Stimulated activated CD4-positive, alpha-beta T cell treated with anti-CD3 and anti-CD28 coated beads, TNF-alpha, amount 100 ng/mL, for 4 hours (primary cell): ENCODE data around the gene C2CD2.

Experiments used
- DNase-seq, 3 experiments: peaks; one replicate each; pipeline ENCODE4 v3.0.0-alpha.2; 2020; ENCODE audit warnings: low read depth in 3 of 3

C2CD2 gene

DNA sequence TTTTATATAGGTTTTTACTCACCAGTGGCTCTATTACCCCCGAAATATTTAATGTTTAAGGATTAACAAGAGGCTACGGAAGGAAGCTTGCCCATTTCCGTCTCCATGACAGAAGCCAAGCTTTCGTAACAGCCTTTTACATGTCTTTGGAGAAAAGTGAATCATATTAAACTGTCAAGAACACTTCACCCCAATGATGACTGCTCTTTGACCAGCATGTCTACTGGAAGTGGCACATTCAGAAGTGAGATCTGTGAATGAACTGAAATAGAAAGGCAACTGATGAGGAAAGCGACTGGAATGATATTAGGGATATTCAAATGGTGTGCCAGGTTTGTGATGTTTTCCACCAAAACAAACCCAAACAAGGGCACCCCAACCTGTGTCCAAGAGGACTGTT is 66.2 kb downstream of the C2CD2 start:
- DNase-seq, result no peak

DNA sequence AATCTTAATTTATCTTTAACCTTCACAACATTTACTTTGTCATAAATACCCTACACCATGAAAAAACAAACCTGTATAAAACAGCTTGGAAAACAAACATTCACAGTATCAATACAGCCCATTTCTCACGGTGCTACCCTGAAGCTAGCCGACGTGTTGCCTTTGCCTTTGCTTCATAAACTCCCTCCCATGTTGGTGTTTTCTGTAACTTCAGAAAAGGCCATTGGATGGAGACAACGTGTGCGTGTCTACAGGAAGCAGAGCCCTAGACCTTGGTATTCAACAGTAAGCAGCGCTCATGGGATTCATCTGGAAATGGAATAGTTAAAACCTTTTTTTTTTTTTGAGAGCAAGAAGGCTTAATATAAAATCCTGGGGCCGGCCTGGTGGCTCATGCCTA is 67.5 kb downstream of the C2CD2 start:
- DNase-seq, result no peak

DNA sequence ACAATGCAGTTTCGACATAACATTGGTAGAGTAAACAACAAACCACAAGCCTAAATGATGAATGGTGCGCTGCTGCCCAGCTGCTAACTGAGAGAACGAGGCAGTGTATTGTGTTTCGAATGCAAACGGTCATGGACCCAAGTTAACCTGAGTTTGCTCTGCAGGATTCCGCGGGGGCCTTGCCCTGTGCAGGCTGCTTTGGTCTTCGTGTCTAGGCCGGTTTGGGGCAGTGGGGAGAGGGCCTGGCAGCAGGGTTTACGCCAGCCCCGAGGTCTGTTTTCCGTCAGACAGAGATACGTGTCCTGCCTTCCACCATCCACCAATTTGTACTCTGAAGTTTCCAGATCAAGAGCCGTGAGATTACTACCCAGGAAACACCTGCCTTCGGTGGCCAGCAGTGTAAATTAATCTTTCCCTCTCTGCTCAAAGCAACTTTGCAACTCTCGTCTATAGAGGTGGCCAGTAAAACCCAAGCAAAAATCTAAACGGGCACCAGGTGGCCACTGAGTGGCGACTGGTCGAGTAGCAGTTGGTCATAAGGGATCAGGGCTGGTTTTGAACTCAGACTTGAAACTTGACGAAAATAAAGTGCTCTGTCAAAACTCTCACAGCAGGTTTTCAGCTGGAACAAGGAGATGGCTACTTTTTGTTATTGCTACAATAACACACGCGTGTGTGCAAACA is 68.3 kb downstream of the C2CD2 start:
- DNase-seq, result no peak

DNA sequence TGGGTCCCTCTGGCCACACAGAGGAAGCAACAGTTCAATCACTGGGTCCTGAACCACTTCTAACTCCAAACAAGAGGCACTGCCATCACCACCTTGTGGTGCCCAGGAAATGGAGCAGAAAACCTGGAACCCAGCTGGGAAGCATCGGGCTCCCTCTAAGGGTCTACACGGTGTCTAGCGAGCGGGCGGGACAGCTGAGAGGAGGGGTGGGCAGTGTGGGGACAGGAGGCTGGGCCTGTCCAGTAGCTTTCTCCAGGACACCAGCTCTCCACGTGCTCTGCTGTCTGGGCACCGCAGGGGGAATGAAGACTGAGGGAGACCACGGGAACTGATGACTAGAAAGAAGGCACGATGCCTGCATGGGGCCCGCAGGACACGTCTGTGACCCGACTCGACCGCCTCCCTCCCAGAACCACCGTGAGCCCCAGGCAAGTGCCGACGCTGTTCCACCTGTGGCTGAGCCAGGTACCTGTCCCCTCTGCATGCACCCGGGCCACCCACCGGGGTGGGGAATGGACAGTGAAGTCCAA is 69.3 kb downstream of the C2CD2 start:
- no peak for DNase-seq

DNA sequence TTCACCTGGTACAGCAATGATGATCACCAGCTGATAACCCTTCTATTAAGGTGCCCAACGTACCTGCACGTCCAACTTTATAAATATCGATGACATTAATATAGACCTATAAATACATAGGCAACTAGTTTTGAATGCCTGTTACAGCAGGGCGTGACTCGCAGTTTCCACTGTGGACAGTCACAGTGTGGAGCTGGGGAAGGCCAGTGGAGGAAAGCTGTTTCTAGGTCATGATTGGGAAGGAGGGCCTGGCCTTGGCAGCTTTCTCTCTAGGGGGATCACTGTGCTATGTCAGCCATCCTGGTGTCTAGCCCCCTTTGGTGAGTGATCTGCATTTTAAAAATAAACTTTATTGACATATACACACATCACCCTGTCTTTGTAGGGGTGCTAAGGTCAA is 70.2 kb downstream of the C2CD2 start:
- no peak for DNase-seq

DNA sequence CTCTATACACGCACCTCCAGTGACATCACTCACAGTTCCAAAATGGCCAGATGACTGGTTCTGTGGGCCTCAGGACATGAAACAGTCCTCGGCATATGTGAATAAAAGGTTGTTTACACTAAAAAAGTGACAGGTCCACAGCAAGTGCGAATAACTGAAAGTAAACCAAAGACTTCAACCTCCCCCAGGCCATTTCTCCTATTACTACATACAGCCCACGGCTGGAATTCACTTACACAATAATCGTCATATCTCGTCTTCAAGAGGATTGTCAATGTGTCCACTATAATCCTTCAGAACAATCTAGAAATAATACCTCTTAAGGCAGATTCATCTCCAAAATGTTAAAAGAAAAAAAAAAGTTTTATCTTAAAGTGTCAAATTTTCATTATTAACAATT is 72.8 kb downstream of the C2CD2 start:
- no peak for DNase-seq

DNA sequence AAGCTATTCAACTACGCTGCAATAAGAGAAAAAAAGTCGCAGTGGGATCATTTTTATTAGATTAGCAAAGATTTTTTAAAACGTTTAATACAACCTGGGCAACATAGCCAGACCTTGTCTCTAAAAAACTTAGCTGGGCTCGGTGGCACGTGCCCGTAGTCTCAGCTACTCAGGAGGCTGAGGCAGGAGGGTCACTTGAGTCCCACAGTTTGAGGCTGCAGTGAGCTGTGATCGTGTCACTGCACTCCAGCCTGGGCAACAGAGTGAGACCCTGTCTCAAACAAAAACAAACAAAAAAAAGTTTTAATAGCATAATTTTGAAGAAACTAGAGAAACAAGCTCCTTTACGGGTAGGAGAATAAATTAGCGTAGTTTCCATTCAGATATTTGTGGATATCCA is 73.7 kb downstream of the C2CD2 start:
- no peak for DNase-seq

DNA sequence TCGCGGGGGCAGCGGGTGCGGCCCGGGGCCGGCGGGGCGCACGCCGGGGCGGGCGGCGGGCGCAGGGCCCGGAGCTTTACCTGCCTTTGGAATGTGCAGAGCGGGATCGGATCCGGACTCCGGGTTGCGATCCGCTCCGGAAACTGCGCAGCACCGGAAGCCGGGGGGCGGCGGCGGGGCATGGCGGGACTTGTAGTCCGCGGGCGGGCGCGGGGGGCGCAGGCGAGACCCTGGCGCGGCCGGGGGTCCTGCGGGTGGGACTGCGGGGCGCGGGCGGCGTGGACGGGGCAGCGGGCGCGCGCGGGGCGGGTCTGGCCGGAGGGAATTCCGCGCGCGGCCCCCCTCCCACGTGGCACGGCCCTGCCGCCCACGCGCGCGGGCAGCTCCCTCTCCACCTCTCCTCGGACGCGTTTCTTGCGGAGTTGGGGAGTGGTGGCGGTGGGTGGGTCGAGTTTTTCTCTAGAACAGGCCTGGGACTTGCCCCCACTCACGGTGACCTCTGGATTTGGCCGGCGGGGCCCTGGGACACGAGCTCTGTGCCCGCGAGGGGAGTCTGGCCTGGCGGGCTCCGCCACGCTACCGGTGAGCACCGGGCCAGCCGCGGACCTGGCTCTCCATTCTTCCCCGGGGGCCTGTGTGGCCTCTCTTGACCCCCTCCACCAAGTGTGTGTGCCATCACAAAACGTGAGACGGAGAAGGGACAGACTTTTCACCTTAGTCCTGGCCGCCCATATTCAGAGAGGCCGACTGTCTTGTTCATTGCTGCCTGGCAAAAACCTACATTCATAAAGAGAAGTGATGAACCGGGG is 74.4 kb downstream of the C2CD2 start, which contains the start of gene PRDM15:
TSS of gene PRDM15 (minus strand) at position 155 of the 809 bp plus-strand sequence. CDS start 18,981 bp downstream, outside the sequence.
- DNase-seq, result peak; percentile 70 to 86 (median 75)

DNA sequence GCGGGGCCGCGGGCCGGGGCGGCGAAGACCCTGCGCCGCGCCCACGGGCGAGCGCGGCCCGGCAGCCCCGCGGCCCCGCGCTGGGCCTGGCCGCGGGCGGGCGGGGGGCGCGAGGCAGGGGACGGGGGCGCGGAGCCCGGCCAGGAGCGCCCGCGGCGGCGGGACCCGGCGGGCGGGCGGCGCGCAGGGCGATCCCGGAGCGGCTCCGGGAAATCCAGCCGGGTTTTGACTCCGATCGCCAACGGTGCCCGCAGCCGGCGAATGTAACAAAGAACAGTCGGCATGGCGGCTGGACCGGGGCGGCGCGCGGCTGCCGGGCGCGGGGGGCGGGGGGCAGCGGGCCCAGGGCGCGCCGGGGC is 75.0 kb downstream of the C2CD2 start:
- DNase-seq, result peak; percentile 56 to 68 (median 61)

DNA sequence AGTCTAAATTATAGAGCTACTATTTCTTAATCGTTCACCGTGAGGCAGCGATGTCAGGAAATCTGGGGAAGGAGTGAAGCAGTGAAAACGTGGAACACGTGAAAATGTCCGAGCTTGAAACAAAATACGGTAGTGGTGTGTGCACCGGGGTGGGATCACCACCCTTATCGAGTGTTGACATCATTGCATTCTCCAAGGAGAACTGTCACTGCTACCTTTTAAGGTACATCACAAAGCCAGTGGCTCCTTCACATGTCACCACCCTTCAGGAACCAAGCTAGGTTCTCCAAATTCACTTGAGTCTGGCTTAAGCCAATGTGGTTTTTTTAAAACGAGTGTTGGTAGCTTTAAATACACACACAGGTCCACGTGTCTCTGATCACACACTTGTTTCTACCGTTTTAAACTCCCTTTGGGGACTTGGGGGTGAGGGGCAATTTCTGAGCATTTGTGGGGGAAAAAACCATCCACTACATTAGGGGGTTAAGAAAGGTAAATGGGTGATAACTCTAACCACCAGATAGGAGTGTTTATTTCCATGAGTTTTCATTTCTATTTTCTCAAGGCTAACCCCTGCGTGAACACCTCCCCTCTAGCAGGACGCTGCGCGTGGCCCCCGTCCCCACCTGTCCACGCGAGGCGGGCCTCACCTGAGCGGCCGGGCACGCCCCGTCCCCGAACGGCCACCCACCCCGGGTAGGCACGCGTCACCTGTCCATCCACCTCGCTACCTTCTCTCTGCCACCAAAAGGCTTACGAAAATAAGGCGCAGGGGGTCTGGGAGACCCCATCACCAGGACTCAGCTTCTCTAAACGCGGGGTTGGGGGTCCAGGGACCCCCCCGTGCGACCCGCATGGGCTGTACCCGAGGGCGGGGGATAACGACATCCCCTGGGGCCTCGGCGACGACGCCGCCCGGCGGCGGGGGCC is 75.7 kb downstream of the C2CD2 start:
- DNase-seq, result peak in 2 of 3 experiments; percentile 22 to 26

- no peak for DNase-seq
Measured at GRCh38 chr21:41876928-41877652, 76.7 kb downstream of the C2CD2 start.

GRCh38 chr21:41876396-41876795 is 77.4 kb downstream of the C2CD2 start:
- DNase-seq, result no peak

DNA sequence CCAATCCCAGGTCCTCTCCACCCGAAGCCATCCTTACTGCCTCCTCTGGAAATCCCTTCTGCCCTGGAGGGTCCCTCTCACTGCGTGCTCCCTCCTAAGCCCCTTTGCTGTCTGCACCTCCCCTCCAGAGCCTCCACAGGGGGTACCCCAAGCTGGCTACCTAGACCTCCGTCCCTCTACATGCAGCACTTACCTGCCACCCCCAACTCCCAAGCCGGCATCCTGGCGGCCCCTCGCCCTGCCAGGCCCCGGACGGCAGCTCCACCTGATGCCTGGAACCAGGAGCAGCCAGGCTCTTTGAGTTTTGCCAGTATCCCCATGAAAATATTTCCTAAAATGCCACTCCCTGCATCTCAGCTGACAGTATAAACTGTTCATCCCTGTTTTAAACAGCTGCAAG is 78.7 kb downstream of the C2CD2 start:
- no peak for DNase-seq

GRCh38 chr21:41874611-41875010 is 79.2 kb downstream of the C2CD2 start:
- no peak for DNase-seq

DNA sequence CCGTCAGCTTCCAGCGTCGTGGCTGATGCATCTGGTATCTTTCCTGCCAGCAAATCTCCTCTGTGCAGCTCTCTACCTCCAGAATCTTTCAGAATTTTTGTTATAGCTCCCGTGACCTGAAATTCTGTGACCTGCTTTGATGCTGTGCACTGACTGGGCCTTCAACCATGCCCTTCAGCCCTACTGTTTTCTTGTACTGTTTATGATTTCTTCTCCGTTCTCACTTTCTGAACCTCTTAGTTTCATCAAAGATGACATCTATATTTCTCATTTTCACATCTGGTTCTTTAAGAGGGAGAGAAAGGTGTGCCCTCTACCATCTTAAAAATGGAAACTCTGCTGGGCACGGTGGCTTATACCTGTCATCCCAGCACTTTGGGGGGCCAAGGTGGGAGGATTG is 80.4 kb downstream of the C2CD2 start:
- DNase-seq, result no peak

DNA sequence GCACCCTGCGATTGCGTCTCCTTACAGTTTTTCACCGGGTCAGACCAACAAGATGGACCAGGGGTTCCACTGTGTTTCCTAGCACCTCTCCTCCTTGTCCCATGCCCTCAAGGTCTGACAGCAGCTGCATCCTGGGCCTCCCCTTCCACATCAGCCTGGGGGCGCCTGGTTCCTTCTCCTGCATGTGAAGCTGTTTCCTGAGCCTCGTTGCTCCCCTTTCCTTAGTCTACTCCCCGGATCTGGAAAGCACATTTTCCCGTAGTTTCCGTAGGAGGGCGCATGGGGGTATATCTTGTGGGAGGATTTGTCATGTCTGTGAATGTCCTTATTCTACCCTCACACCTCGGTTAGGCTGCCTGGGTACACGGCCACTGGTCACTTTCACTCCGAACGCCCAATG is 80.8 kb downstream of the C2CD2 start:
- no peak for DNase-seq

GRCh38 chr21:41871293-41872030 is 82.4 kb downstream of the C2CD2 start:
- DNase-seq, result no peak

DNA sequence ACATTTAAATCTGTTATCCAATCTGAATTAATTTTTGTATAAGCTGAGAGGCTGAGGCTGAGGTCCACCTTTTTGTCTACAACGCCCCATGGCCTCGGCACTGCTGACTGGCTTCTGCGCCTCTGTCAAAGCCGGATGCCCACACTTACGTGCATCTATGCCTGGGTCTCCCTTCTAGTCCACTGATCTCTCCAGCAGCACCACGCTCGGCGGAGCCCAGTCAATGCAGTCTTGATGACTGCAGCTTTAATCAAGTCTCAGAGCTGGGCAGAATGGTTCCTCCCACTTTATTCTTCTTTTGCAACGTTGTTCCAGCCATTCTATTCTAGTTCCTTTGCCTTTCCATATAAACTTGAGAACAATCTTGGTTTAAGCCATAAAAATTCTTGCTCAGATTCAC is 84.0 kb downstream of the C2CD2 start:
- DNase-seq, result no peak

GRCh38 chr21:41868062-41868710 is 85.6 kb downstream of the C2CD2 start:
- DNase-seq, result no peak

- DNase-seq, result no peak
Measured at GRCh38 chr21:41867313-41867712, 86.5 kb downstream of the C2CD2 start.
